GM12878 (cell line): ENCODE results near the gene PSAP. TPM values are rescaled to one million over a fixed set of nuclear protein-coding genes. Genes with fewer than 3 reads are reported as not detected.

ENCODE experiments used
- ATAC-seq: fragments of 200-7000 bp; cut with Tn5 transposase; 3 replicates; pipeline ENCODE4 v1.9.1; 2020; ENCODE audit warnings: mild to moderate bottlenecking, moderate library complexity
- BruUV-seq: library from RNA; stranded (reverse); fragments of 400-500 nt; replicated peaks from 2 replicates; lab custom pipeline; 2021; lab: Mats Ljungman, UMichigan
- CTCF ChIA-PET: fragments of 300-600 bp; sonication (Branson Sonifier 250); formaldehyde crosslinking; extraction: SDS; loops from one replicate; lab custom pipeline; 2021; ENCODE audit warnings: inconsistent platforms; lab: Yijun Ruan, JAX
- POLR2A ChIA-PET: fragments of 350-600 bp; formaldehyde crosslinking; extraction: SDS; loops from one replicate; lab custom pipeline; 2021; ENCODE audit warnings: inconsistent platforms; lab: Charles Lee
- RAD21 ChIA-PET: fragments of 300-600 bp; sonication (Branson Sonifier 250); formaldehyde crosslinking; loops from one replicate; lab custom pipeline; 2023; ENCODE audit warnings: antibody characterized with exemption; ENCODE audit not compliant: unreplicated experiment; lab: Charles Lee
- SMC1A ChIA-PET: fragments of 300-600 bp; sonication (Branson Sonifier 250); formaldehyde crosslinking; loops from one replicate; lab custom pipeline; 2023; ENCODE audit not compliant: unreplicated experiment, uncharacterized antibody; lab: Charles Lee
- DNase-seq: peaks from one replicate; pipeline ENCODE4 v3.0.0-alpha.2; 2011; ENCODE audit warnings: low read depth, low spot score
- FAIRE-seq: peaks from 3 replicates; lab custom pipeline; 2011; peaks lifted over from hg19 to GRCh38; lab: Jason Lieb, UNC
- H2AFZ ChIP-seq: 2 replicates; pipeline ENCODE4 v1.6.0; 2011; ENCODE audit warnings: low read depth, low read length, control low read depth; ENCODE audit not compliant: control insufficient read depth
- H3K27ac ChIP-seq: 2 replicates; pipeline ENCODE4 v1.5.1; 2011; ENCODE audit warnings: control low read depth; ENCODE audit not compliant: control insufficient read depth, insufficient read depth
- H3K27me3 ChIP-seq, 2 experiments: replicated peaks in 1 of 2; 2 replicates each; pipeline versions ENCODE4 v1.6.0 to v1.6.1; 2011; ENCODE audit warnings: low read length in 1 of 2; ENCODE audit not compliant: control insufficient read depth in 2 of 2, insufficient read depth in 2 of 2
- H3K36me3 ChIP-seq, 2 experiments: 2 replicates each; pipeline ENCODE4 v1.5.1; 2011; ENCODE audit warnings: low read length in 1 of 2; ENCODE audit not compliant: control insufficient read depth in 2 of 2, insufficient read depth in 2 of 2
- H3K4me1 ChIP-seq: 2 replicates; pipeline ENCODE4 v1.6.1; 2011; ENCODE audit warnings: mild to moderate bottlenecking, low read length, moderate library complexity, mixed read lengths; ENCODE audit not compliant: control insufficient read depth, insufficient read depth
- H3K4me2 ChIP-seq: 2 replicates; pipeline ENCODE4 v1.6.0; 2011; ENCODE audit warnings: control low read depth; ENCODE audit not compliant: control insufficient read depth, insufficient read depth
- H3K4me3 ChIP-seq: fragments of 200-600 bp; sonication (generic); 2 replicates; pipeline ENCODE4 v1.5.1; 2016
- H3K79me2 ChIP-seq: 2 replicates; pipeline ENCODE4 v1.6.0; 2011; ENCODE audit warnings: low read length; ENCODE audit not compliant: control insufficient read depth, insufficient read depth
- H3K9ac ChIP-seq: 2 replicates; pipeline ENCODE4 v1.8.0; 2011; ENCODE audit warnings: low read length, control low read depth, mixed read lengths; ENCODE audit not compliant: control insufficient read depth, insufficient read depth
- H3K9me3 ChIP-seq: replicated peaks from 3 replicates; pipeline ENCODE4 v1.5.1; 2011; ENCODE audit warnings: mild to moderate bottlenecking, low read length; ENCODE audit not compliant: control insufficient read depth, insufficient read depth
- H4K20me1 ChIP-seq: 2 replicates; pipeline ENCODE4 v1.6.0; 2011; ENCODE audit not compliant: control insufficient read depth, insufficient read depth
- BCL11A ChIP-seq: IDR thresholded peaks from 2 replicates; pipeline ENCODE4 v1.6.1; 2011; ENCODE audit warnings: low read depth, low read length
- BMI1 ChIP-seq: fragments of 450-650 bp; IDR thresholded peaks from 2 replicates; pipeline ENCODE4 v1.6.1; 2016; ENCODE audit warnings: mild to moderate bottlenecking, moderate library complexity, borderline replicate concordance
- CEBPB ChIP-seq, 2 experiments: fragments of 150-350 bp in 1 of 2; IDR thresholded peaks; 2 replicates each; pipeline ENCODE4 v1.6.1; 2012 to 2014; ENCODE audit warnings: low read depth in 2 of 2, low read length in 2 of 2, borderline replicate concordance in 1 of 2, inconsistent platforms in 1 of 2
- ETV6 ChIP-seq, 2 experiments: fragments of 450-650 bp in 1 of 2; IDR thresholded peaks in 1 of 2; conservative IDR thresholded peaks in 1 of 2; 2 replicates each; pipeline ENCODE4 v1.6.1; 2014; ENCODE audit warnings: antibody characterized with exemption in 1 of 2, borderline replicate concordance in 1 of 2, low read depth in 1 of 2, mild to moderate bottlenecking in 1 of 2, moderate library complexity in 1 of 2
- HCFC1 ChIP-seq: fragments of 150-350 bp; IDR thresholded peaks from 2 replicates; pipeline ENCODE4 v1.6.1; 2014; ENCODE audit warnings: low read length
- JUND ChIP-seq: IDR thresholded peaks from 2 replicates; pipeline ENCODE4 v1.6.1; 2012; ENCODE audit warnings: low read depth, mild to moderate bottlenecking, low read length, improper control_type of control experiment, moderate library complexity
- KLF5 ChIP-seq: fragments of 450-650 bp; IDR thresholded peaks from 2 replicates; pipeline ENCODE4 v1.6.1; 2014; ENCODE audit warnings: mild to moderate bottlenecking; ENCODE audit not compliant: partially characterized antibody
- MEF2B ChIP-seq: fragments of 450-650 bp; IDR thresholded peaks from 2 replicates; pipeline ENCODE4 v1.6.1; 2018; ENCODE audit warnings: mild to moderate bottlenecking, moderate library complexity; ENCODE audit not compliant: partially characterized antibody, poor library complexity, severe bottlenecking
- PAX8 ChIP-seq: fragments of 450-650 bp; IDR thresholded peaks from 2 replicates; pipeline ENCODE4 v1.6.1; 2017; ENCODE audit warnings: mild to moderate bottlenecking, moderate library complexity
- SMC3 ChIP-seq: IDR thresholded peaks from 2 replicates; pipeline ENCODE4 v1.6.1; 2011; ENCODE audit warnings: low read length, improper control_type of control experiment, borderline replicate concordance
- SP1 ChIP-seq: IDR thresholded peaks from one replicate; pipeline ENCODE4 v1.6.1; 2011; ENCODE audit warnings: low read depth, low read length
- TBL1XR1 ChIP-seq: IDR thresholded peaks from 2 replicates; pipeline ENCODE4 v1.6.1; 2012; ENCODE audit warnings: low read depth, low read length, improper control_type of control experiment
- YBX1 ChIP-seq: fragments of 450-650 bp; IDR thresholded peaks from 2 replicates; pipeline ENCODE4 v1.6.1; 2016; ENCODE audit warnings: antibody characterized with exemption
- ZNF384 ChIP-seq: IDR thresholded peaks from 2 replicates; pipeline ENCODE4 v1.6.1; 2012; ENCODE audit warnings: low read depth, mild to moderate bottlenecking, low read length, improper control_type of control experiment, borderline replicate concordance
- WGBS: methylation state at CpG from one replicate; pipeline ENCODE4 v1.1.6; 2016; ENCODE audit warnings: low lambda C conversion rate; ENCODE audit not compliant: insufficient replicate concordance, insufficient coverage; ENCODE audit errors: missing lambda C conversion rate; 5-methylcytosine and 5-hydroxymethylcytosine counted together
- in situ Hi-C: fragments of 300-500 bp; cut with MboI; formaldehyde crosslinking; loops from 9 replicates; pipeline ENCODE4 v1.14.3; 2018; ENCODE audit warnings: mixed read lengths
- intact Hi-C: fragments of 100-400 bp; cut with micrococcal nuclease; formaldehyde crosslinking; loops from one replicate; pipeline ENCODE4 v1.14.2; 2022; ENCODE audit not compliant: unreplicated experiment
- polyA plus RNA-seq, 11 experiments: library from polyadenylated mRNA; depleted of rRNA in 4 of 11; unstranded in 6 of 11; stranded (reverse) in 5 of 11; fragments of >200 nt; fragmentation: Nextera tagmentation in 4 of 11; fragmentation: Illumina TruSeq in 1 of 11; extraction: Ambion mirVana in 4 of 11; extraction: Trizol in 1 of 11; gene quantifications; 1 replicate in 1 of 11; 2 replicates in 10 of 11; pipeline versions ENCODE4 v1.2.1 to v1.2.3, GENCODE V29; 2011 to 2016; ENCODE audit warnings: inconsistent platforms in 2 of 11, missing spikeins in 2 of 11, low read depth in 1 of 11
- total RNA-seq, 4 experiments: library from RNA; depleted of rRNA in 3 of 4; stranded (reverse); fragments of >200 nt in 3 of 4; fragmentation: Illumina TruSeq in 1 of 4; extraction: Trizol in 1 of 4; gene quantifications; 2 replicates each; pipeline versions ENCODE4 v1.2.1 to v1.2.3, GENCODE V29; 2013 to 2021
- TF ChIP-seq, protein P1 (sequence below): fragments of 450-650 bp; IDR thresholded peaks from 2 replicates; pipeline ENCODE4 v1.6.1; 2017; ENCODE audit warnings: low read depth, mild to moderate bottlenecking, moderate library complexity
- TF ChIP-seq, protein P2 (sequence below): IDR thresholded peaks from 2 replicates; pipeline ENCODE4 v1.6.1; 2011; ENCODE audit warnings: low read depth, low read length, improper control_type of control experiment, borderline replicate concordance

PSAP gene
- total and polyA plus RNA-seq, 10 of the 15 experiments (the other 5 are each of a cell fraction or from before 2014, with no cell fraction given): 178 to 336 (median 286) TPM

DNA sequence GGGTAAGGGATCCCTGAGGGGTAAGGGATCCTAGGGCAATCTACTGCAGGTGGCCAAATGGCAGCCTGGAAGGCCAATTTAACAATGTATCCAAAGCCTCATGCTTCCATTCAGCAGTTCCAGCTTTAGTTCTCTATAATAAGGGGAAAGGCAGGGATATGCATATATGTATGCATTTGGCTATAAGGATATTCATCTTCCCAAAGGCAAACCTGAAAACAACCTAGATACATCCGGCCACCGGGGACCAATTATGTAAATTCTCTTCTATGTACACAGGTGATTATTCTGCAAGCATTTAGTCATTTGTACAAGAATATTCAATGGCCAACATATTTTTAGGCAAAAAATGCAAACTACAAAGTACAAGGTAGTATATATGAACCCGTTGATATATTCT, 26.7 kb downstream of the PSAP start:
- DNase-seq (no peak), FAIRE-seq (no peak), ATAC-seq (no peak)
- H3K36me3 ChIP-seq: peaks cover 44 to 64% of the 10 kb centered on the region in 2 experiments
- H4K20me1 ChIP-seq: no peaks in the 10 kb centered on the region
- WGBS: 97% methylated on average over 3 of the region's 3 CpGs
- intact Hi-C loops (no loop called here), in situ Hi-C loops (no loop called here)
- BruUV-seq: TSS peak; percentile 31
- TF ChIP-seq YBX1 (no peak), TBL1XR1 (no peak)
- no peaks in the 10 kb centered on the region for H3K4me1 ChIP-seq
- CTCF ChIA-PET: interaction anchor here (1.1 to 1.2 kb wide), 2 partner anchors 72 to 79 kb away, joined by 3 to 8 read pairs; no protein-coding TSS in a partner anchor
- no peak overlapping the region for H3K4me3 ChIP-seq
- H3K27ac ChIP-seq: no peak overlapping the region
- SMC1A ChIA-PET: interaction anchor here (1.1 to 3.1 kb wide), 2 partner anchors 20 to 72 kb away, joined by 3 to 17 read pairs; no protein-coding TSS in a partner anchor
- no peak overlapping the region for H3K9ac ChIP-seq
- no peak overlapping the region for H2AFZ ChIP-seq
- POLR2A ChIA-PET: no interaction called here
- H3K79me2 ChIP-seq: no peaks in the 10 kb centered on the region
- H3K9me3 ChIP-seq: no peaks in the 10 kb centered on the region
- RAD21 ChIA-PET: no interaction called here
- H3K4me2 ChIP-seq: no peak overlapping the region
- no peaks in the 10 kb centered on the region for H3K27me3 ChIP-seq

DNA sequence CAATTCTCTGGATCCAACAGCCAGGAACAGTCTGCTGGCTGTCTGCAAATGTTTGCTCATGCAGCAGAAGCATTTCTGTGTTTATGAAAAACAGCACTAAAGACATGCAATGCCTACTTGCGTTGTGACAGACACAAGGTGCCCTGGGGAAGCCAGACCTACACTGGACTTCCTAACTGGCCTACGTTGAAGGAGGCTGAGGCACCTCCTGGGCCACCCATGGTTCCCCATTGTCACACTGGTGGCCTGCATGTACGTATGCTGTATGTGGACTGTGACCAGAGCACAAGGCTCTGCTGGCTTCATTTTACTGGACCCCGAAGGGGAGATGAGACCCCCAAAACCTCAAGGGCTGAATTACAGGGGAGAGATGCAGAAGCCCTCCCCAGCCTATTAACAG, 27.7 kb downstream of the PSAP start:
- Histone ChIP-seq H3K9ac (no peak overlapping the region), H3K4me3 (no peak overlapping the region), H3K4me1 (no peaks in the 10 kb centered on the region), H3K9me3 (no peaks in the 10 kb centered on the region), H3K27me3 (no peaks in the 10 kb centered on the region), H3K36me3 (peaks cover 47 to 60% of the 10 kb centered on the region in 2 experiments), H3K79me2 (no peaks in the 10 kb centered on the region), H4K20me1 (no peaks in the 10 kb centered on the region), H2AFZ (no peak overlapping the region), H3K27ac (no peak overlapping the region), H3K4me2 (no peak overlapping the region)
- in situ Hi-C loops: no loop called here
- WGBS: 80% methylated on average over 4 of the region's 4 CpGs
- intact Hi-C loops: no loop called here
- ATAC-seq (no peak), DNase-seq (no peak), FAIRE-seq (no peak)
- ChIA-PET RAD21 (interaction anchor here (1.0 to 1.5 kb wide), 2 partner anchors 14 to 73 kb away, joined by 3 to 4 read pairs; no protein-coding TSS in a partner anchor), CTCF (interaction anchor here (0.9 to 2.1 kb wide), 3 partner anchors 12 to 72 kb away, joined by 3 to 8 read pairs (median 3); no protein-coding TSS in a partner anchor), POLR2A (interaction anchor here (0.6 kb wide), 1 partner anchor 95 kb away, joined by 4 read pairs; no protein-coding TSS in a partner anchor), SMC1A (interaction anchor here (2.3 kb wide), 1 partner anchor 73 kb away, joined by 8 read pairs; no protein-coding TSS in a partner anchor)
- no TSS peak for BruUV-seq
- TF ChIP-seq BMI1 (no peak), JUND (no peak), KLF5 (no peak), SMC3 (no peak), CEBPB (IDR thresholded peaks at IDR 0.05; ENCODE audit: borderline replicate concordance in 1 of 2, low read depth in 2 of 2, low read length in 2 of 2) (no peak), SP1 (no peak), ETV6 (conservative IDR thresholded peaks at IDR 0.05 in 1 of 2, IDR thresholded peaks at IDR 0.05 in 1 of 2; ENCODE audit: borderline replicate concordance in 1 of 2, low read depth in 1 of 2) (no peak), PAX8 (no peak), BCL11A (no peak), ZNF384 (no peak), MEF2B (no peak), HCFC1 (no peak)
- TF ChIP-seq, protein P1, sequence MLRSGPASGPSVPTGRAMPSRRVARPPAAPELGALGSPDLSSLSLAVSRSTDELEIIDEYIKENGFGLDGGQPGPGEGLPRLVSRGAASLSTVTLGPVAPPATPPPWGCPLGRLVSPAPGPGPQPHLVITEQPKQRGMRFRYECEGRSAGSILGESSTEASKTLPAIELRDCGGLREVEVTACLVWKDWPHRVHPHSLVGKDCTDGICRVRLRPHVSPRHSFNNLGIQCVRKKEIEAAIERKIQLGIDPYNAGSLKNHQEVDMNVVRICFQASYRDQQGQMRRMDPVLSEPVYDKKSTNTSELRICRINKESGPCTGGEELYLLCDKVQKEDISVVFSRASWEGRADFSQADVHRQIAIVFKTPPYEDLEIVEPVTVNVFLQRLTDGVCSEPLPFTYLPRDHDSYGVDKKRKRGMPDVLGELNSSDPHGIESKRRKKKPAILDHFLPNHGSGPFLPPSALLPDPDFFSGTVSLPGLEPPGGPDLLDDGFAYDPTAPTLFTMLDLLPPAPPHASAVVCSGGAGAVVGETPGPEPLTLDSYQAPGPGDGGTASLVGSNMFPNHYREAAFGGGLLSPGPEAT: no peak
- TF ChIP-seq, protein P2, sequence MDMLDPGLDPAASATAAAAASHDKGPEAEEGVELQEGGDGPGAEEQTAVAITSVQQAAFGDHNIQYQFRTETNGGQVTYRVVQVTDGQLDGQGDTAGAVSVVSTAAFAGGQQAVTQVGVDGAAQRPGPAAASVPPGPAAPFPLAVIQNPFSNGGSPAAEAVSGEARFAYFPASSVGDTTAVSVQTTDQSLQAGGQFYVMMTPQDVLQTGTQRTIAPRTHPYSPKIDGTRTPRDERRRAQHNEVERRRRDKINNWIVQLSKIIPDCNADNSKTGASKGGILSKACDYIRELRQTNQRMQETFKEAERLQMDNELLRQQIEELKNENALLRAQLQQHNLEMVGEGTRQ: no peak
